ENCODE data around the gene CRIP2. TPM values are rescaled to one million over a fixed set of nuclear protein-coding genes. Genes with fewer than 3 reads are reported as not detected.

CRIP2 gene
- total and polyA plus RNA-seq, 2 experiments from 2014 or later: 3.4 to 9.6 TPM

DNA sequence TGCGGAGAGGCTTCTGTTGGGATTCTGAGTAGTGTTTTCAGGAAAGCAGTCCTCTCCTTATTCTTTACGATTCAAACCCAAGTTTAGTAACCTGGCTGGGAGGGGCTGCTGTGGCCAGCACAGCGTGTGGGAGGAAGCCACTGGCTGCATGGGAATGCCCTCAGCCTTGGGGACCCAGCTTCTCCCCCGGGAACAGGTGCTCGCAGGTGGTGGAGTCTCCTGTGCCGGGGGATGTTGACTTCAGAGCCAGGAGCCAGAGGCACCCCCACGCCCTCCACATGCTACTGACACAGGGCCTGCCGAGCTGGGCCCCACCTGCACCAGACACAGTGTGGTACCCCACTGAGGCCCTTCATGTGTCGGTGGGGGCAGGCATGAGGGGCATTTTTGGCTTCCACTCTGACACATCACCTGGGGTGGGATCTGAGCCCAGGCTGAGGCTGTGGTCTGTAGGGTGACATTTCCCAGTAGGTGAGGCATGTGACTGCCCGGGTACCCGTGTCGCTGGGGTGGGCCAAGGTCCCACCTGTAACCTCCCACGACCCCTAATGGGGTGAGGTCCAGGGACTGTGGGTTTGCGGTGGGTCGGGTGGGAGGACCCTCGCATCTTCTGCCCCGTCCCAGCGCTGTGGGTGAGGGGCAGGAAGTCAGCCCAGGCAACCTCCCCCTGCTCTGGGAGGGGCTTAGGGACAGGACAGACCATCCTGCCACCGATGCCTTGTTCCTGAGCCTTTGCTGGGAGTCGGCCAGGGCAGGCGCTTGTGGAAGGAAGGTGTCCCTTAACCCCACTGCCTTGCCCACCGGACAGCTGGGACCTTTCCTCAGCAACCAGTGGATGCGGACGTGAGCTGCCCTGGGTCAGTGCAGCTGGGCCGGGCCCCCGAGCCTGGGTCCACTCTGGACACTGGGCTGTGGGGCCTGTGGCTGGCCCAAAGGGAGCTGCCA lies 28.4 kb upstream of the CRIP2 start:
- peaks cover 16% of the 10 kb centered on the region for H4K20me1 ChIP-seq (replicated peaks; ENCODE audit: insufficient read depth)
- H3K4me1 ChIP-seq (ENCODE audit: insufficient read depth): no peaks in the 10 kb centered on the region
- H3K27ac ChIP-seq (ENCODE audit: low read depth): no peak overlapping the region
- Mint-ChIP-seq H3K9me3 (no peaks in the 10 kb centered on the region), H3K4me1 (peaks cover 3% of the 10 kb centered on the region; the same call in 1 of the 3 replicates), H3K27me3 (ENCODE audit: insufficient read depth, low read depth, poor library complexity) (peaks cover 11% of the 10 kb centered on the region), H3K36me3 (ENCODE audit: low read depth) (peaks cover 31% of the 10 kb centered on the region), H3K4me3 (no peak overlapping the region), H3K27ac (no peak overlapping the region)
- H3K79me2 ChIP-seq (replicated peaks; ENCODE audit: insufficient read depth): peaks cover 11% of the 10 kb centered on the region; the same call in 1 of the 2 replicates
- peaks cover 7% of the 10 kb centered on the region for H3K36me3 ChIP-seq (ENCODE audit: insufficient read depth)
- DNase-seq (ENCODE audit: low spot score) (no peak), ATAC-seq (no peak)
- H3F3A ChIP-seq (replicated peaks; ENCODE audit: low read depth): 0 out of 2 replicates have a peak, but pooled peaks cover 3% of the 10 kb centered on the region
- H3K27me3 ChIP-seq (ENCODE audit: insufficient read depth): no peaks in the 10 kb centered on the region
- no peak overlapping the region for H2AFZ ChIP-seq
- no peaks in the 10 kb centered on the region for H3K9me2 ChIP-seq (ENCODE audit: insufficient read depth)
- TF ChIP-seq CREB1 (CRISPR knock-in tag; IDR thresholded peaks at IDR 0.05; ENCODE audit: low read depth): no peak
- no peak for TF ChIP-seq EZH2phosphoT487 (IDR thresholded peaks at IDR 0.05; ENCODE audit: unreplicated experiment)
- TF ChIP-seq JUNB (IDR thresholded peaks at IDR 0.05; ENCODE audit: unreplicated experiment): no peak
- TF ChIP-seq, protein P1, sequence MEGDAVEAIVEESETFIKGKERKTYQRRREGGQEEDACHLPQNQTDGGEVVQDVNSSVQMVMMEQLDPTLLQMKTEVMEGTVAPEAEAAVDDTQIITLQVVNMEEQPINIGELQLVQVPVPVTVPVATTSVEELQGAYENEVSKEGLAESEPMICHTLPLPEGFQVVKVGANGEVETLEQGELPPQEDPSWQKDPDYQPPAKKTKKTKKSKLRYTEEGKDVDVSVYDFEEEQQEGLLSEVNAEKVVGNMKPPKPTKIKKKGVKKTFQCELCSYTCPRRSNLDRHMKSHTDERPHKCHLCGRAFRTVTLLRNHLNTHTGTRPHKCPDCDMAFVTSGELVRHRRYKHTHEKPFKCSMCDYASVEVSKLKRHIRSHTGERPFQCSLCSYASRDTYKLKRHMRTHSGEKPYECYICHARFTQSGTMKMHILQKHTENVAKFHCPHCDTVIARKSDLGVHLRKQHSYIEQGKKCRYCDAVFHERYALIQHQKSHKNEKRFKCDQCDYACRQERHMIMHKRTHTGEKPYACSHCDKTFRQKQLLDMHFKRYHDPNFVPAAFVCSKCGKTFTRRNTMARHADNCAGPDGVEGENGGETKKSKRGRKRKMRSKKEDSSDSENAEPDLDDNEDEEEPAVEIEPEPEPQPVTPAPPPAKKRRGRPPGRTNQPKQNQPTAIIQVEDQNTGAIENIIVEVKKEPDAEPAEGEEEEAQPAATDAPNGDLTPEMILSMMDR (conservative IDR thresholded peaks at IDR 0.05; ENCODE audit: low read depth in 2 of 2): no peak
- no peak for TF ChIP-seq POLR2AphosphoS5 (IDR thresholded peaks at IDR 0.05; ENCODE audit: low read depth)
- TF ChIP-seq, protein P2, sequence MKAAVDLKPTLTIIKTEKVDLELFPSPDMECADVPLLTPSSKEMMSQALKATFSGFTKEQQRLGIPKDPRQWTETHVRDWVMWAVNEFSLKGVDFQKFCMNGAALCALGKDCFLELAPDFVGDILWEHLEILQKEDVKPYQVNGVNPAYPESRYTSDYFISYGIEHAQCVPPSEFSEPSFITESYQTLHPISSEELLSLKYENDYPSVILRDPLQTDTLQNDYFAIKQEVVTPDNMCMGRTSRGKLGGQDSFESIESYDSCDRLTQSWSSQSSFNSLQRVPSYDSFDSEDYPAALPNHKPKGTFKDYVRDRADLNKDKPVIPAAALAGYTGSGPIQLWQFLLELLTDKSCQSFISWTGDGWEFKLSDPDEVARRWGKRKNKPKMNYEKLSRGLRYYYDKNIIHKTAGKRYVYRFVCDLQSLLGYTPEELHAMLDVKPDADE (IDR thresholded peaks at IDR 0.05): no peak
- TF ChIP-seq EZH2 (IDR thresholded peaks at IDR 0.05; ENCODE audit: low read depth, unreplicated experiment): no peak
- TF ChIP-seq, protein P3, sequence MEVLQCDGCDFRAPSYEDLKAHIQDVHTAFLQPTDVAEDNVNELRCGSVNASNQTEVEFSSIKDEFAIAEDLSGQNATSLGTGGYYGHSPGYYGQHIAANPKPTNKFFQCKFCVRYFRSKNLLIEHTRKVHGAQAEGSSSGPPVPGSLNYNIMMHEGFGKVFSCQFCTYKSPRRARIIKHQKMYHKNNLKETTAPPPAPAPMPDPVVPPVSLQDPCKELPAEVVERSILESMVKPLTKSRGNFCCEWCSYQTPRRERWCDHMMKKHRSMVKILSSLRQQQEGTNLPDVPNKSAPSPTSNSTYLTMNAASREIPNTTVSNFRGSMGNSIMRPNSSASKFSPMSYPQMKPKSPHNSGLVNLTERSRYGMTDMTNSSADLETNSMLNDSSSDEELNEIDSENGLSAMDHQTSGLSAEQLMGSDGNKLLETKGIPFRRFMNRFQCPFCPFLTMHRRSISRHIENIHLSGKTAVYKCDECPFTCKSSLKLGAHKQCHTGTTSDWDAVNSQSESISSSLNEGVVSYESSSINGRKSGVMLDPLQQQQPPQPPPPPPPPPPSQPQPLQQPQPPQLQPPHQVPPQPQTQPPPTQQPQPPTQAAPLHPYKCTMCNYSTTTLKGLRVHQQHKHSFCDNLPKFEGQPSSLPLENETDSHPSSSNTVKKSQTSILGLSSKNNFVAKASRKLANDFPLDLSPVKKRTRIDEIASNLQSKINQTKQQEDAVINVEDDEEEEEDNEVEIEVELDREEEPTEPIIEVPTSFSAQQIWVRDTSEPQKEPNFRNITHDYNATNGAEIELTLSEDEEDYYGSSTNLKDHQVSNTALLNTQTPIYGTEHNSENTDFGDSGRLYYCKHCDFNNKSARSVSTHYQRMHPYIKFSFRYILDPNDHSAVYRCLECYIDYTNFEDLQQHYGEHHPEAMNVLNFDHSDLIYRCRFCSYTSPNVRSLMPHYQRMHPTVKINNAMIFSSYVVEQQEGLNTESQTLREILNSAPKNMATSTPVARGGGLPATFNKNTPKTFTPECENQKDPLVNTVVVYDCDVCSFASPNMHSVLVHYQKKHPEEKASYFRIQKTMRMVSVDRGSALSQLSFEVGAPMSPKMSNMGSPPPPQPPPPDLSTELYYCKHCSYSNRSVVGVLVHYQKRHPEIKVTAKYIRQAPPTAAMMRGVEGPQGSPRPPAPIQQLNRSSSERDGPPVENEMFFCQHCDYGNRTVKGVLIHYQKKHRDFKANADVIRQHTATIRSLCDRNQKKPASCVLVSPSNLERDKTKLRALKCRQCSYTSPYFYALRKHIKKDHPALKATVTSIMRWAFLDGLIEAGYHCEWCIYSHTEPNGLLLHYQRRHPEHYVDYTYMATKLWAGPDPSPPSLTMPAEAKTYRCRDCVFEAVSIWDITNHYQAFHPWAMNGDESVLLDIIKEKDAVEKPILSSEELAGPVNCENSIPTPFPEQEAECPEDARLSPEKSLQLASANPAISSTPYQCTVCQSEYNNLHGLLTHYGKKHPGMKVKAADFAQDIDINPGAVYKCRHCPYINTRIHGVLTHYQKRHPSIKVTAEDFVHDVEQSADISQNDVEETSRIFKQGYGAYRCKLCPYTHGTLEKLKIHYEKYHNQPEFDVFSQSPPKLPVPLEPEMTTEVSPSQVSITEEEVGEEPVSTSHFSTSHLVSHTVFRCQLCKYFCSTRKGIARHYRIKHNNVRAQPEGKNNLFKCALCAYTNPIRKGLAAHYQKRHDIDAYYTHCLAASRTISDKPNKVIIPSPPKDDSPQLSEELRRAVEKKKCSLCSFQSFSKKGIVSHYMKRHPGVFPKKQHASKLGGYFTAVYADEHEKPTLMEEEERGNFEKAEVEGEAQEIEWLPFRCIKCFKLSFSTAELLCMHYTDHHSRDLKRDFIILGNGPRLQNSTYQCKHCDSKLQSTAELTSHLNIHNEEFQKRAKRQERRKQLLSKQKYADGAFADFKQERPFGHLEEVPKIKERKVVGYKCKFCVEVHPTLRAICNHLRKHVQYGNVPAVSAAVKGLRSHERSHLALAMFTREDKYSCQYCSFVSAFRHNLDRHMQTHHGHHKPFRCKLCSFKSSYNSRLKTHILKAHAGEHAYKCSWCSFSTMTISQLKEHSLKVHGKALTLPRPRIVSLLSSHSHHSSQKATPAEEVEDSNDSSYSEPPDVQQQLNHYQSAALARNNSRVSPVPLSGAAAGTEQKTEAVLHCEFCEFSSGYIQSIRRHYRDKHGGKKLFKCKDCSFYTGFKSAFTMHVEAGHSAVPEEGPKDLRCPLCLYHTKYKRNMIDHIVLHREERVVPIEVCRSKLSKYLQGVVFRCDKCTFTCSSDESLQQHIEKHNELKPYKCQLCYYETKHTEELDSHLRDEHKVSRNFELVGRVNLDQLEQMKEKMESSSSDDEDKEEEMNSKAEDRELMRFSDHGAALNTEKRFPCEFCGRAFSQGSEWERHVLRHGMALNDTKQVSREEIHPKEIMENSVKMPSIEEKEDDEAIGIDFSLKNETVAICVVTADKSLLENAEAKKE (CRISPR knock-in tag; IDR thresholded peaks at IDR 0.05): no peak
- TF ChIP-seq NANOG (IDR thresholded peaks at IDR 0.05; ENCODE audit: borderline replicate concordance): no peak
- no peak for TF ChIP-seq STAT1 (IDR thresholded peaks at IDR 0.05; ENCODE audit: unreplicated experiment)
- TF ChIP-seq ZNF331 (CRISPR knock-in tag; IDR thresholded peaks at IDR 0.05; ENCODE audit: low read depth): no peak
- TF ChIP-seq, protein P4, sequence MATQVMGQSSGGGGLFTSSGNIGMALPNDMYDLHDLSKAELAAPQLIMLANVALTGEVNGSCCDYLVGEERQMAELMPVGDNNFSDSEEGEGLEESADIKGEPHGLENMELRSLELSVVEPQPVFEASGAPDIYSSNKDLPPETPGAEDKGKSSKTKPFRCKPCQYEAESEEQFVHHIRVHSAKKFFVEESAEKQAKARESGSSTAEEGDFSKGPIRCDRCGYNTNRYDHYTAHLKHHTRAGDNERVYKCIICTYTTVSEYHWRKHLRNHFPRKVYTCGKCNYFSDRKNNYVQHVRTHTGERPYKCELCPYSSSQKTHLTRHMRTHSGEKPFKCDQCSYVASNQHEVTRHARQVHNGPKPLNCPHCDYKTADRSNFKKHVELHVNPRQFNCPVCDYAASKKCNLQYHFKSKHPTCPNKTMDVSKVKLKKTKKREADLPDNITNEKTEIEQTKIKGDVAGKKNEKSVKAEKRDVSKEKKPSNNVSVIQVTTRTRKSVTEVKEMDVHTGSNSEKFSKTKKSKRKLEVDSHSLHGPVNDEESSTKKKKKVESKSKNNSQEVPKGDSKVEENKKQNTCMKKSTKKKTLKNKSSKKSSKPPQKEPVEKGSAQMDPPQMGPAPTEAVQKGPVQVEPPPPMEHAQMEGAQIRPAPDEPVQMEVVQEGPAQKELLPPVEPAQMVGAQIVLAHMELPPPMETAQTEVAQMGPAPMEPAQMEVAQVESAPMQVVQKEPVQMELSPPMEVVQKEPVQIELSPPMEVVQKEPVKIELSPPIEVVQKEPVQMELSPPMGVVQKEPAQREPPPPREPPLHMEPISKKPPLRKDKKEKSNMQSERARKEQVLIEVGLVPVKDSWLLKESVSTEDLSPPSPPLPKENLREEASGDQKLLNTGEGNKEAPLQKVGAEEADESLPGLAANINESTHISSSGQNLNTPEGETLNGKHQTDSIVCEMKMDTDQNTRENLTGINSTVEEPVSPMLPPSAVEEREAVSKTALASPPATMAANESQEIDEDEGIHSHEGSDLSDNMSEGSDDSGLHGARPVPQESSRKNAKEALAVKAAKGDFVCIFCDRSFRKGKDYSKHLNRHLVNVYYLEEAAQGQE (IDR thresholded peaks at IDR 0.05; ENCODE audit: unreplicated experiment): no peak
- no peak for TF ChIP-seq ZNF114 (CRISPR knock-in tag; IDR thresholded peaks at IDR 0.05)
- H3K4me3 ChIP-seq: no peak overlapping the region
- H3K4me2 ChIP-seq: no peak overlapping the region

All from GM23338 (cell line).